AG04449 (cell line): ENCODE results near the gene YIPF6.
A peak's percentile ranks its signal among the peaks of the same experiment; 100 is the strongest.
"Not testable (repeated sequence)": the region's sequence is repeated elsewhere in the genome, so short reads cannot be mapped to it uniquely, and the experiment has no call there.

Source experiments
- CTCF ChIA-PET: fragments of 350-600 bp; formaldehyde crosslinking; extraction: SDS; loops from one replicate; lab custom pipeline; 2021; ENCODE audit warnings: antibody characterized with exemption; lab: Yijun Ruan, JAX
- POLR2A ChIA-PET: fragments of 400-600, 350-600 bp; formaldehyde crosslinking; extraction: SDS; loops from one replicate; lab custom pipeline; 2020; ENCODE audit warnings: antibody characterized with exemption, inconsistent platforms; lab: Yijun Ruan, JAX
- DNase-seq: peaks from one replicate; pipeline ENCODE4 v3.0.0-alpha.2; 2010; ENCODE audit warnings: low read depth, low spot score
- H3K4me3 ChIP-seq: 2 replicates; pipeline ENCODE4 v1.5.1; 2011; ENCODE audit warnings: low read depth, mild to moderate bottlenecking, control low read depth, low read length
- CTCF ChIP-seq: IDR thresholded peaks from one replicate; pipeline ENCODE4 v1.5.1; 2011; ENCODE audit warnings: mild to moderate bottlenecking, moderate library complexity, low read length, control low read depth, inconsistent platforms; ENCODE audit not compliant: insufficient read depth; ENCODE audit errors: missing control alignments

YIPF6 gene

GRCh38 chrX:68462197-68462596 is 36.7 kb upstream of the YIPF6 start:
- H3K4me3 ChIP-seq, result no peak overlapping the region
- POLR2A ChIA-PET, result no interaction called here
- no peak for DNase-seq
- CTCF ChIA-PET, result interaction anchor here (0.7 to 1.9 kb wide), 7 partner anchors 26 to 279 kb away, joined by 3 to 10 read pairs (median 5); no protein-coding TSS in a partner anchor
- TF ChIP-seq CTCF, result no peak

- ChIA-PET POLR2A (no interaction called here), CTCF (interaction anchor here (0.7 to 1.9 kb wide), 7 partner anchors 25 to 279 kb away, joined by 3 to 10 read pairs (median 5); no protein-coding TSS in a partner anchor)
- DNase-seq, result no peak
- peak; percentile 34 for TF ChIP-seq CTCF
- H3K4me3 ChIP-seq, result no peak overlapping the region
These were observed 36.2 kb upstream of the YIPF6 start for GRCh38 chrX:68462653-68463052.

- ChIA-PET POLR2A (no interaction called here), CTCF (interaction anchor here (0.9 to 2.7 kb wide), 3 partner anchors 267 to 279 kb away, joined by 3 to 14 read pairs (median 6); no protein-coding TSS in a partner anchor)
- no peak for DNase-seq
- no peak overlapping the region for H3K4me3 ChIP-seq
- no peak for TF ChIP-seq CTCF
These were observed 35.0 kb upstream of the YIPF6 start for GRCh38 chrX:68463880-68464279.

- no peak overlapping the region for H3K4me3 ChIP-seq
- POLR2A ChIA-PET, result no interaction called here
- no peak for TF ChIP-seq CTCF
- CTCF ChIA-PET, result interaction anchor here (0.9 to 2.7 kb wide), 2 partner anchors 268 to 280 kb away, joined by 3 to 14 read pairs; no protein-coding TSS in a partner anchor
- DNase-seq, result no peak
These were observed 34.1 kb upstream of the YIPF6 start for GRCh38 chrX:68464796-68465195.

GRCh38 chrX:68480969-68481368 is 17.9 kb upstream of the YIPF6 start:
- POLR2A ChIA-PET, result no interaction called here
- no peak for DNase-seq
- CTCF ChIA-PET, result interaction anchor here (0.9 to 1.7 kb wide), 2 partner anchors 9 to 284 kb away, joined by 3 to 6 read pairs; no protein-coding TSS in a partner anchor

GRCh38 chrX:68486198-68486597 is 12.7 kb upstream of the YIPF6 start:
- H3K4me3 ChIP-seq, POLR2A ChIA-PET, CTCF ChIA-PET, DNase-seq: not testable (repeated sequence)

More at GRCh38 chrX:68480969-68481368, 17.9 kb upstream of the YIPF6 start:
- TF ChIP-seq CTCF, result no peak
- no peak overlapping the region for H3K4me3 ChIP-seq

GRCh38 chrX:68487254-68487653 is 11.6 kb upstream of the YIPF6 start:
- no peak overlapping the region for H3K4me3 ChIP-seq
- ChIA-PET POLR2A (no interaction called here), CTCF (interaction anchor here (1.3 kb wide), 1 partner anchor 25 kb away, joined by 3 read pairs; no protein-coding TSS in a partner anchor)
- TF ChIP-seq CTCF, result no peak
- DNase-seq, result no peak
